Forelimb muscle (tissue), 1 donor: ENCODE results near the gene PDGFC. TPM values are rescaled to one million over a fixed set of nuclear protein-coding genes. Genes with fewer than 3 reads are reported as not detected.

ENCODE experiments used
- DNase-seq: peaks from one replicate; pipeline ENCODE4 v3.0.0-alpha.2; 2013; ENCODE audit warnings: low read depth
- polyA plus RNA-seq: library from polyadenylated mRNA; unstranded; fragments of 120-200 nt; gene quantifications from one replicate; pipeline ENCODE4 v1.2.1, GENCODE V29; 2013; ENCODE audit not compliant: insufficient read length

PDGFC gene
- polyA plus RNA-seq, 1 donor = 26.3 TPM

- no peak for DNase-seq
Observed at GRCh38 chr4:156974264-156974663, 2.7 kb upstream of the PDGFC start.

- DNase-seq = no peak
Observed at GRCh38 chr4:156972379-156973015, 898 bp upstream of the PDGFC start.

- no peak for DNase-seq
Observed at GRCh38 chr4:156971165-156971675, 379 bp downstream of the PDGFC start.

GRCh38 chr4:156970501-156971164, 966 bp downstream of the PDGFC start:
- no peak for DNase-seq

- no peak for DNase-seq
Observed at GRCh38 chr4:156969911-156970310, 1.7 kb downstream of the PDGFC start.

GRCh38 chr4:156969101-156969500, 2.5 kb downstream of the PDGFC start:
- no peak for DNase-seq

- no peak for DNase-seq
Observed at GRCh38 chr4:156968479-156968984, 3.1 kb downstream of the PDGFC start.

GRCh38 chr4:156966836-156967235, 4.8 kb downstream of the PDGFC start:
- no peak for DNase-seq

- DNase-seq = no peak
Observed at GRCh38 chr4:156963419-156963818, 8.2 kb downstream of the PDGFC start.

- DNase-seq = no peak
Observed at GRCh38 chr4:156962528-156962974, 9.0 kb downstream of the PDGFC start.

GRCh38 chr4:156962058-156962358, 9.6 kb downstream of the PDGFC start:
- DNase-seq = no peak

GRCh38 chr4:156961196-156962057, 10.2 kb downstream of the PDGFC start:
- no peak for DNase-seq

- DNase-seq = no peak
Observed at GRCh38 chr4:156959298-156959702, 12.3 kb downstream of the PDGFC start.

GRCh38 chr4:156958276-156959074, 13.1 kb downstream of the PDGFC start:
- DNase-seq = no peak

- no peak for DNase-seq
Observed at GRCh38 chr4:156957556-156957955, 14.0 kb downstream of the PDGFC start.

- DNase-seq = no peak
Observed at GRCh38 chr4:156956826-156957368, 14.7 kb downstream of the PDGFC start.

- no peak for DNase-seq
Observed at GRCh38 chr4:156956359-156956758, 15.2 kb downstream of the PDGFC start.

GRCh38 chr4:156954587-156954986, 17.0 kb downstream of the PDGFC start:
- DNase-seq = no peak

GRCh38 chr4:156953951-156954350, 17.6 kb downstream of the PDGFC start:
- no peak for DNase-seq

- no peak for DNase-seq
Observed at GRCh38 chr4:156953001-156953400, 18.6 kb downstream of the PDGFC start.

- no peak for DNase-seq
Observed at GRCh38 chr4:156952078-156952759, 19.4 kb downstream of the PDGFC start.
